Smooth muscle cell of the brain vasculature (primary cell): ENCODE data around the gene TRIM63.

Source experiments
- DNase-seq: peaks from one replicate; pipeline ENCODE4 v3.0.0-alpha.2; 2012; ENCODE audit warnings: low read depth, low spot score

TRIM63 gene

DNA sequence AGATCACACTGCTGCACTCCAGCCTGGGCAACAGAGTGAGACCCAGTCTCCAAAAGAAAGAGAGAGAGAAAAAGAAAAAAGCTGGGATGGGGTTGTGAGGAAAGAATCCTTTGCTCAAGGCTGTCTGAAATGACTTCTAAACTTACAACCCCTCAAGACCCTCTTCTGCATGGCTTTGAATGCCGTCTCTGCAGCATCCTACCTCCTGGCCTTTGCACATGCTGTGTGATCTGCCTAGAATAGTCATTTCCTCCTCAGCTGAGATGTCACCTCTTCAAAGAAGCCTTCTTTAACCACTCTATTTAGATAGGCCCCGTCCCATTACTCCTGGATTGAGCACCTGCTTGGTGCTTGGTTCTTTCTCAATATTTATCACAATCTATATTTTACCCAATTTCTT is 17.4 kb upstream of the TRIM63 start:
- DNase-seq, result no peak

DNA sequence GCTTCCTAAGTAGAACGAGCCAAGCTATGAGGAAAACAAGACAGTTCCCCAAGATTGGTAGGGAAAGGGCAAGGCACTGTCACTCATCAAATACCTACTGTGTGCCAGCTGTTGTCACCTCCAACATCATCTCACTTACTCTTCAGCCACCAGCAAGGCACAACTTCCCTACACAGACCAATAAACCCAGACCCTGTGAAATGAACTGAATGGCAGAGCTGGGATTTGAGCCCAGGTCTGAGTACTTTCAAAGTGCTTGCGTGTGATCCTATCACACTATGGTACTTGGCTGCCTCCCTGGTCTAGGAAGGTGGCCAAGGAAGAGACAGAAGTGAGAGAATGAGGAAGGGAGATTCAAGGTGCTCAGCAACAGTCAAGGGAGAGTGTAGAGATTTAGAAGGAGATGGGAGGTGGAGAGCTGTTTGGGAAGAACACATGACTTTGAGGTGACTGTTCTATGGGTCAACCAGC is 16.7 kb upstream of the TRIM63 start:
- no peak for DNase-seq

DNA sequence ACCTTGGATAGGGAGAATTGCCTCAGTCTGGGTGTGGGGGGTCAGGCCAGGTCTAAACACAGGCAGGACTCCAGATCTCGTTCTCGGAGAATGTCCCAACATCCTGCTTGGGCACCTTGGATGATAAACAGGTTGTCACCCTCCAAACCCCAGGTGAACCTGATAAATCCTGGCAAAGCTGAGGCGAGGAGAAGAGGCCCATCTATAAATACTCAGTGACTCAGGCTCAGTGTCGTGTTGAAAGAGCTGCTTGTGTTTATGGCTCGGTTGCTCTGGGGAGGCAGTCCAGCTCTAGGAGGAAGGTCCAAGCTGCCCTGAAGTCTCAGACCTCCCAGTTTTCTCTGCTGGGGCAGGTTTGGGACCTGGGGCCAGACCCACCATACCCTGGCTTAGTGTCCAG is 15.8 kb upstream of the TRIM63 start:
- no peak for DNase-seq

DNA sequence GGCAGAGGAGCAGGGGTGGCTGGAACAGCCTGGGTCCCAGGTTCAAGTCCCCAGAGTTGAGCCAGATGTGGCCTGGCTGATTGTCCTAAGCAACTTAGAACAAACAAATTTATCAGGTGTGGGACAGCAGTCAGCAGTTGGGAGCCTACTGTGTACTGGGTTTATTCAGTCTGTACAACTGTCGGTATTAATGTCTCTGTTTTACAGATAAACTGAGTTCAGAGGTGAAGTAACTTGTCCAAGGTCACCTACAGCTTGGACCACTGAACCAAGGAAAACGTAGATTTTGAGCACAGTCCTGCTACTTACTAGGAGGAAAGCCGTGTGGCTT is 14.6 kb upstream of the TRIM63 start:
- no peak for DNase-seq

DNA sequence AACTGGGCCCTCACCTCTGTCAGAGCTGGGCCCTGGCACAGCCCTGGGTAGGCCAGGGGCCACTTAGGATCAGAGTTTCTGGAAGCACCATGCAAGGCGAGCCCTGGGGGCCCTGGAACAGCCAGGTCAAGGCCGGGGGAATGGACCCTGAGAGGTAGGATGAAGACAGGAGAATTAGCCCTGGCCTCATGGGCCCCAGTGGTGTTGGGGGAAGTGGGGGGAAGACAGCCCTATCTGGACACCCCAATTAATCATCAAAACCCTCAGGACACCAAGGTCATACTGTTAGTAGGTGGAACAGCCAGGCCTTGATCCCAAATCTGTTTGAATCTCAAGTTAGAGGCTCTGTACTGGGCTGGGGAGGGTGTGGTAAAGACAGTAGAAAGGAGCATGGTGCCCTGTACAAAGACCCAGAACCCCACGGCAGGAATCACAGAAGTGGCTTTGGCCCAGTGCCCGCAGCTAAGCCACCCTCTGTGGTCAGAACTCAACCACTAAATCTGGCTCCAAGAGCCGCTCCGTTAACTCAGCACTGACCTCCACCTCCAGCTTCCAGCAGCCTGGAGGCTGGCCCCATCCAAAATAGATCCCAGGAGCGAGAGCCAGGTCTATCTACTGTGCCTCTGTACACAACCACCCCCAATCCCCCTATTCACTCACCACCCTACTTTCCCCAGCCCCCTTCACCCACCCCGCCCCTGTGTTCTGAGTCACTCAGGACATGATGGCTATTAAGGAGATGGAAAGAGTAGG is 14.0 kb upstream of the TRIM63 start:
- no peak for DNase-seq

DNA sequence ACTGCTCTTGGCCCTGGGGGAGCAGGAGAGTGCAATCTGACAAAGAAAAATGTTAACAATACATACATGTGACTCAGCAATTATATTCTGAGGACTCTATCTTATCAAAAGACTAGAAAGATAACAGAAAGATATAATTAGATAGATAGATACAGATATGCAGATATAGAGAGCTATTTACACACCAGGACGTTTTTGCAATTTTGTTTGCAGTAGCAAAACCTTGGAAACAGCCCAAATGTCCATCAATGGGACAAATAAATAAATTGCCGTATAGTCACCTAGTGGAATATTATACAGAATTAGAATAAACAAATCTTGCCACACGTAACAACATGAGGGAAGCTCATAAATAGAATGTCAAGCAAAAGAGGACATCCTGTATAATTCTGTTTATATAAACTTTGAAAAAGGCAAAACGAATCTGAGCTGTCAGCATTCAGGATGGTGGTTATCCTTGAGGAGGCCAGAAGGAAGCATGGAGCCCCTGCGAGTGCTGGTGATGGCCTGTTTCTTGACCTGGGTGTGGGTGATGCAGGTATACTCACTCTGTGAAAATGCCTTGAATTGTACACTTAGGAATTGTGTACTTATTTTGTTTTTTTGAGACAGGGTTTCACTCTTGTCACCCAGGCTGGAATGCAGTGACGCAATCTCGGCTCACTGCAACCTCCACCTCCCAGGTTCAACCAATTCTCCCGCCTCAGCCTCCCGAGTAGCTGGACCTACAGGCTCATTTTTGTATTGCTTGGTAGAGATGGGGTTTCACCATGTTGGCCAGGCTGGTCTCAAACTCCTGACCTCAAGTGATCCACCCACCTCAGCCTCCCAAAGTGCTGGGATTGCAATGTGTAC is 12.8 kb upstream of the TRIM63 start:
- no peak for DNase-seq

DNA sequence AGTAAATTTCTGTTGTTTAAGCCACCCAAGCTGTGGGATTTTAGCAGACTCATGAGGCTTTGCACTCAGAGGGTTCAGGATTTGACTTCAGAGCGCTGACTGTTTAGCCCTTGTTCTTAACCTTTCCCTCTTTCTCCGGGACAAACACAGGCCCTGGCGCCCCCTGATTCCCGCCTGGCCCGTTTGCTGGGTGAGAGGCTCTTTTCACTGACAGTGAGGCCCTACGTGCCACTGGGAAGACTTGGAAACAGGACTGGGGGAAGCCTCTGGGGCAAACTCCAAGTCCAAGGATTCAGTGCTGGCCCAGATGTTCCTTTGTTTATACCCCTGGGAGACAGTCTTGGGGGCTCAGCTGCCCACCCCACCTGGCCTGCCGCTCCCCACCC is 11.7 kb upstream of the TRIM63 start:
- no peak for DNase-seq

DNA sequence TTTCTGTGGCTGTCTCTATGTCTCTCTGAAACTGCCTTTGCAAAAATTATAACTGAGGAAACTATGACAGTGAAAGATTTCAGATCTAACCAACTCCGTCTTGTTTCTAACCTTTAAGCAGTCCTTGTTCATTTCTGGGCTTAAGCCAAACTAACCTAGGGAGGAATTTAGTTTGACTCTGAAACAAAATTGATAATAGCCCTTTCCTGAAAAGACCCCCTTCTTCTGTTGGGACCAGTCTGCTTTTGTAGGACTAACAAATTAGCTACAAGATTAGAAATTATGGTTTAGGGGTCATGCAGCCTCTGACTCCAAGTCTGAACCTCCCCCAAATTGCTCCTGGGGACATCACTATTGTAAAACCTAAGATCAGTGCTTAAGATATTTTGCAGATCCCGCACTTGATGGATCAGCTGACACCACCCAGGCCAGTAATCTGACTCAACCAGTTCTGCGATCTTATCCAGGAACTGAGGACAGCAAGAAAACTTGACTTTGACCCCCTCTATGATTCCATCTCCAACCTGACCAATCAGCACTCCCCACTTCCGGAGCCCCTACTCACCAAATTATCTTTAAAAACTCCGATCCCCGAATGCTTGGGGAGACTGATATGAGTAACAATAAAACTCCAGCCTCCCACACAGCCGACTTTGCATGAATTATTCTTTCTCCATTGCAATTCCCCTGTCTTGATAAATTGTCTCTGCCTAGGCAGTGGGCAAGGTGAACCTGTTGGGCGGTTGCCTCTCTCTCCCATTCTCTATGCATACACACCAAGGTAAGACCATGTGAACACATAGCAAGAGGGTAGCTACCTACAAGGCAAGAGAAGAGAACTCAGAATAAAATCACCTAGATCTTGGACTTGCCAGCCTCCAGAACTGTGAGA is 11.1 kb upstream of the TRIM63 start:
- no peak for DNase-seq

DNA sequence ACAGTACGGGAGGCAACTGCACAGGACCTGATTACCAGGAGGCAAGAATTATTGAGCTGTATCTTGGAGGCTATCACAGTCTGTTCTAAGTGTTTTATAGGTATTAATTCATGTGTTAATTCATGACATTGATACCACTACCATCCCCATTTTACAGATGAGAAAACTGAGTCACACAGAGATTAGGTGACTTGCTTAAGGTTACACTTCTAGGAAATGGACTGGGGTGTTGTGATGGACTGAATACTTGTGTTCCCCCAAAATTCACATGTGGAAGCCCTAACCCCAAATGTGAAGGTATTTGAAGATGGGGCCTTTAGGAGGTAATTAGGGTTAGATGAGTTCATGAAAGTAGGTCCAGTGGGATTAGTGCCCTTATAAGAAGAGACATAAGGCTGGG is 10.1 kb upstream of the TRIM63 start:
- DNase-seq, result no peak

DNA sequence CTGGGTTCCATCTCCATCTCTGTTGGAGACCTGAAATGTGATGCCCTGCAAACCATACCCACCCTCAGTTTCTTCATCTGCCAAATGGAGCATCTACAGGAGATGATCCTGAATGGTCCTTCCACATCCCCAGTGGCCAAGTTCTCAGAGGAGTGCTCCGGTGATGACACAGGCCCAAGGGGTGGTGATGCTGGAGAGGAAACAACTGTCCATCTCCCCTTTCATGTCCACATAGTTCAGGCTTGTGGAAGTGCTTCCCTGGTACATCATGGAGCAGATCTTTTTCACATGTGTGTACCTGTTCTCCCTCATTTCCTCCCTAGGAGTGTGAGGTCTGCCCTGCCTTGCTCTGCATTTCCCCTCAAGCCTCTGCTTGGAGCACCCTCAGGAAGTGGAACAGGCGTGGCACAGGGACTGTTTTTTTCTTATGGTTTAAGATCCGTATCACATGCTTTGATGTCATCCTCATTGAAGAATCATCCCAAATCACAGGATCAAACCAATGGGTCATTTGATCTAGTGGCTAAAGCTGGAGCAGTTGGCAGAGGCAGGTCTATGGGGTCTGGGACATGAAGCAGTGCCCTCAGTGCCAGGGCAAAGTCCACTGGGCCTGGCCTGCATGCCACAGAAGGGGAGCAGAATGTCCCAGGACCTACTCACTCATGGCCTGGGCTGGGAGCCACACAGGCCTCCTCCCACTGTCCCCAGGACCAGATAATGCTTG is 8.2 kb upstream of the TRIM63 start:
- no peak for DNase-seq

DNA sequence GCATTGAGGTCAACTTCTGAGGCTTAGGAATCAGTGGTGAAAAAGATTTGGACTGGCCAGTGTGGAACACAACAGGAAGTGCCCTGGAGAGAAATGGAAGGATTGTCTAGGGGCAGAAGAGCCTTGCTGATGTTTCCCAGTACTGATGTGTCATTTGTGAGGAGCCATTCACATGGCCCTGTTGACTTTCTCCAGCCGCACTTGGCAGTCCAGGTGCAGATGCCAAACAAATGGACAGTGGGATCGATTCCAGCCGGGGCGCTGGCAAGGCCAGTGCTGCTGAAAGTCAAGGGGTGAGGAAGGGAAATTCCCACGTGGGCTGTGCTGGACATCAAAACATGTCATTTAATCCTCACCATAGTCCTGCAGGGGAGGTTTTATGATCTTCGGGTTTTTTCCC is 4.9 kb upstream of the TRIM63 start:
- no peak for DNase-seq

DNA sequence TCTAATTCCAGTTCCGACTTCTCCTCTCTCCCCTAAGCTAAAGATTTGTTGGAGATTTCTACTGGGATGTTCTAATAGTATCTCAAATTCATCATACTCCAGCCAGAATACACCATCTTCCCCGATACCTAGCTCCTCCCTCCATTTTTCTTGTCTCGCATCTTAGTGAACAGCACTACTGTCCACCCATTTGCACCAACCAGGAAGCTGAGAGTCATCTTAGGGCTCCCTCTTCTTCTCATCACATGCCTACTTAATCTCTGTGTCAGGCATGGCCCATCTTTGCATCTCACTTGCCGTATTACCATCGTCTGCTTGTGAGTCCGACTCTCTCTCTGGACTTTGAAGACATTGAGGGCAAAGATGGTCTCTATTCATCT is 3.5 kb upstream of the TRIM63 start:
- DNase-seq, result no peak

DNA sequence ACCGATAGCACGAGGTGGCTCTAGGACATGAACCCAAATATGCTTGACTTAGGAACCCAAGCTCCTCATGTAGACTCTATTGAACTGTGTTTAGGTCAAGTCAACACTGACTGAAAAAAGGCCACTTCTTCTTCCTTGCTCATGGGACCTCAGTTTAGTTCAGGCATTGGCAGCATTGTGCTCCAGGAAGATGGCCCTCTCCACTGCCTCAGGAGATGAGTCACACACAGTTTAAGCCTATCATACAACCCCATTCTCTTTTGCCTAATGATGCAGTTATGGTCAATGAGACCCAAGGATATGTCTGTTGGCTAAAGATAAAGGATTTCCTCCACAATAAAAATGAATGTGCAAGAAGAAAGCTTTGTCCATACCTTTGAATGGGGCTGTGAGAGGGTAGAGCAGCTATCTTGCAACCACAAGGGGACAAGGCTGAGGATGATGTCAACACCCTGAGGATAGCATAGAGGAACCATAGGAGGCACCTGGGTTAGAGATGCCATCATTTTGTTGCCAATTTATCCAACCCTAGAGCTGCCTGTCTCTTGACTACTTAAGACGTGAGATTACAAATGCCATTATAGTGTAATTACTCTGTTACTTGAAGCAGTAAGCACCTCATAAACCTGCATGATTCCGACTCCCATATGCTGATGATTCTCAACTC is 3.0 kb upstream of the TRIM63 start:
- DNase-seq, result no peak

DNA sequence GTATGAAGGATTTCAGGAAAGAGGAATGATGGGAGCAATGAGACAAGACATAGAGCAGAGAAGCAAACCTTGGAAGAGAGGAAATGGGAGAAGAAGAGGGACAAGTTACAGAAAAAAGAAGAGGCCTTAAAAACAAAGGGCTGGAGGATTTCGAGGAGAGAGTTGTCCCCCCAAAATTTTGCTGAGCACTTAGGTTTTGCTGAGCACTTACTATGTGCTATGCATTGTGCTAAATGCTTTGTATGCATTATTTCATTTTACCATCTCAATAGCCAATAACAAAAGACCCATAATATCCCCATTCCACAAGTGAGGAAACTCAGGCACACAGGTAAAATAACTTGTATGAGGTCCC is 2.5 kb upstream of the TRIM63 start:
- no peak for DNase-seq

DNA sequence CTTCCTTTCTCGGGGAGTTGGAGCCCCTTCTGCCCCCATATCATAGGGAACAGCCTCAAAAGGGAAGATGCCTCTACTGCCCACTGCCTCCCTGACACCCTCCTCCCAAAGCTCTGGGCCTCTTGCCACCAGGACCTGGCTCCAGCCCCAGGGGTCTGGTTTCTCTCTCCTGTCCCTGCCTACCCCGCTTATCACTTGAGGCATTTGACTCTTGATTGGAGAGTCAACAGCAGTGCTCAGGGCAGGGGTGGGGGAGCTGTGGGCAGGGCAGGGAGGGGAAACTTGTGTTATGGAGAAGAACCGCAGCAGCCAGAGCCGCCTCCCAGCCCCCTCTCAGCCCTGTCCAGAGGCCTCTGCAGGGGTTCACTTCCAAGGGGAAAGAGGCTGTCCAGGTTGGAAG is 573 bp downstream of the TRIM63 start:
- DNase-seq, result no peak

DNA sequence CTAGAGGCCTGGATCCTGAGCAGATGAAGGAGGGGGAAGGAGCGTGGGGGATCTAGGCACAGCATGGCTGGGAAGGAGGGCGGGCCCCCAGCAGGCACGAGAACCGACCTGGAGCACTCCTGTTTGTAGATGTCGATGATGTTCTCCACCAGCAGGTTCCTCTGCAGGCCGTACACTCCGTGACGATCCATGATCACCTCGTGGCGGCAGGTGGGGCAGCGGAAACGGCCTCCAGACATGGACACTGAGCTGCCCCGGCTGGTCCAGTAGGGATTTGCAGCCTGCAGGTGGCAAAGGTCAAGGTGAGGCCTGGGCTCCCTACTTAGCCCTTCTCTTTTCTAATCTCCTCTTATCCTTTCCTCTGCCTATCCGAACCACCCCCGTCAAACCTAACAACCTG is 1.3 kb downstream of the TRIM63 start:
- DNase-seq, result no peak

DNA sequence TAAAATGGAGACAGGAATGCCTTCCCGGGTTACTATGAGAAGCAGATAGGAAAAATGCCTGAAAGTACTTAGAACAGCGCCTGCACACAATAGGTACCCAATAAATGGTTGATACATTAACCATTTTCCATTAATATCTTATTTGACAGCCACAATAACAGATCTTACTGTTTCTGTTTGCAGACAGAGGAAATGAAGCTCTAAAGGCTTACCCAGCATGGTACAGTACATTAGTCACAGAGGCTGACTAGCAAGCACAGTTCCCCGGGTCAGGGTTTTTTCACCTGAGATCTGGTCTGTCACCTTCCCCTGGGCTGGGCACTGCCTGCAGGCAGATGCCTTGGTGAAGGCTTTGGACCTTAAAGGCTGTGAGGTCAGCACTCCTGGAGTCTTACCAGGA is 2.9 kb downstream of the TRIM63 start:
- DNase-seq, result no peak

DNA sequence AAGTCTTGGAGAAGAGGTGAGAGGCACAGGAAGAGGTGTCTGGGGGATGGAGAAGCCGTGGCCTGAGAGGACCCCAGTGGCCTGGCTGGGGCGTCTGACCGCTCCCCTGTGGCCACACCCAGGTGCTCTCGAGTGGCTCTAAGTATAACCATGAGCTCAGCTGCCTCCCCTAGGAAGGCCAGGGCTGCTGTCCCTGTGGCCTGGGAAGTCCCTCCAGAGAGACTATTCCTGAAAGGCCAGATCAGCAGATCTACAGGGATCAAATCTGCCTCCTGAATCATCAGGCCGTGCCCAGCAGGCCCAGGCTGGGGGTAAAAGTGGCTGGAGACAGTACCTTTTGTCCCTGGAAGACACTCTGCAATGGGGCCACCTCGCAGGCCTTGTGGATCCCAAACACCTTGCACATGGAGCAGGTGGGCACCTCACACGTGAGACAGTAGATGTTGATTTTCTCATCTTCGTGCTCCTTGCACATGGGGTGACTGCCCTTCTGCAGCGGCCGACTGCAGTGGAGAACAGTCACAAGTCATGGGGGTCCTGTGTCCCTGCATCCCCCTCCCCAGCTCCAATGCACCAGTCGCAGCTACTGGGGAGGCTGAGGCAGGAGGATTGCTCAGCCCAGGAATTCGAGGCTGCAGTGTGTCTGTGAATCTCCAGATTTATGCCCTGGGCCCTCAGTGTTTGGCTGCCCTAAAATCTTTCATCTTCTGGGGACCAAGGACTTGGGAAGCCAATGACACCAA is 6.4 kb downstream of the TRIM63 start:
- DNase-seq, result no peak

DNA sequence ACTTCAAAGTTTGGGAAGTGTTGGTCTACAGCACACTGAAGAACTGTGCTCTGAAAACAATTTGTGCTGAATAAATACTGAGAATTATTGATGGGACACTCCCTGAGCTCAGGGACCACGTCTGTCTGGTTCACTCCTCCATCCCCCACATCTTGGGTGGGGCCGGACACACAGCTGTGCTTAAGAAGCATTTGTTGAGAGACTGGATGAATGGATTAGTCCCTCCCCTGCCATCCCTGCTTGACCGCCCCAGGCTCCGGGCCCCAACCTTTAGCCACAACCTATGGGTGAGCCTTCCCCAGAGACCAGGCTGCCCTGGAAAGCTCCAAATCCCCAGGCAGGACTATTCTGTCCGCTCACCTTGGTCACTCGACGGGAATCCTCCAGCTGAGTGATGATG is 7.5 kb downstream of the TRIM63 start:
- DNase-seq, result no peak

DNA sequence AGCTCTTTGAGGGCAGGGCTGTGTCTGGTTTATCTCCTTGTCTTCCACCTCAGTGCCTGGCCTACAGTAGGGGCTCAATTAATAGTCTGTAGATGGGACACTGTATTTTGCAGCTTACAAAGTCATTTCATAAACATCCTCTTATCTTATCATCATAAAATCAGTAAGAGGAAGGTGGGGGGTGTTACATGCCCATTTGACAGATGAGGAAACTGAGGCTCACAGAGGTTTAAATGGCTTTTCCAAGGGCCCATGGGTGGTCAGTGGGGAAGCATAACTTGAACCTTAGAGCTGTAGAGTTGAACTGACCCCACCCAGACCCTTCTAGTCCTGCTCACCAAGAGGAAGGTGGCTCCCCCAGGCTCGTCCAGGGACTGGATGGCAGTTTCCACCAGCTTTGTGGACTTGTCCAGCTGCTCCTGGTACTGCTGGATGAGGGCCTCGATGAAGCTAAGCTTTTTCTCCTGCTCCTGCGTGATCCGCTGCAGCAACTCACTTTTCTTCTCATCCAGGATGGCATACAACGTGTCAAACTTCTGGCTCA is 9.3 kb downstream of the TRIM63 start:
- no peak for DNase-seq
